ENCODE measurements around the gene PAQR9.

The PAQR9 gene

GRCh38 chr3:142962520-142963233 lies 797 bp downstream of the PAQR9 start:
- H3K4me3 ChIP-seq (ENCODE audit: low read depth in 1 of 2, low read length in 2 of 2) = no peak overlapping the region
- H3K27me3 ChIP-seq (ENCODE audit: control insufficient read depth in 1 of 2, insufficient read depth in 2 of 2, low read length in 2 of 2) = peaks cover 15 to 27% of the 10 kb centered on the region in 2 donors
- no peaks in the 10 kb centered on the region for H3K4me1 ChIP-seq (ENCODE audit: insufficient read depth, low read length)
- no peaks in the 10 kb centered on the region for H3K36me3 ChIP-seq (ENCODE audit: insufficient read depth, low read length)
- no peak overlapping the region for H3K9ac ChIP-seq (ENCODE audit: low read length)
- H3K27ac ChIP-seq (ENCODE audit: low read depth, low read length) = no peak overlapping the region
- H3K9me3 ChIP-seq (ENCODE audit: low read length) = no peaks in the 10 kb centered on the region

- no peaks in the 10 kb centered on the region for H3K36me3 ChIP-seq (ENCODE audit: insufficient read depth, low read length)
- H3K9me3 ChIP-seq (ENCODE audit: low read length) = no peaks in the 10 kb centered on the region
- no peak overlapping the region for H3K9ac ChIP-seq (ENCODE audit: low read length)
- no peak overlapping the region for H3K4me3 ChIP-seq (ENCODE audit: low read depth in 1 of 2, low read length in 2 of 2)
- H3K27ac ChIP-seq (ENCODE audit: low read depth, low read length) = no peak overlapping the region
- H3K4me1 ChIP-seq (ENCODE audit: insufficient read depth, low read length) = no peaks in the 10 kb centered on the region
- H3K27me3 ChIP-seq (ENCODE audit: control insufficient read depth in 1 of 2, insufficient read depth in 2 of 2, low read length in 2 of 2) = peaks cover 15 to 27% of the 10 kb centered on the region in 2 donors
Measured at GRCh38 chr3:142962175-142962519, 1.3 kb downstream of the PAQR9 start.

GRCh38 chr3:142961539-142961938 lies 1.9 kb downstream of the PAQR9 start:
- no peak overlapping the region for H3K27ac ChIP-seq (ENCODE audit: low read depth, low read length)
- no peak overlapping the region for H3K9ac ChIP-seq (ENCODE audit: low read length)
- no peak overlapping the region for H3K4me3 ChIP-seq (ENCODE audit: low read depth in 1 of 2, low read length in 2 of 2)
- no peaks in the 10 kb centered on the region for H3K36me3 ChIP-seq (ENCODE audit: insufficient read depth, low read length)
- peaks cover 15 to 27% of the 10 kb centered on the region in 2 donors for H3K27me3 ChIP-seq (ENCODE audit: control insufficient read depth in 1 of 2, insufficient read depth in 2 of 2, low read length in 2 of 2)
- H3K4me1 ChIP-seq (ENCODE audit: insufficient read depth, low read length) = no peaks in the 10 kb centered on the region
- no peaks in the 10 kb centered on the region for H3K9me3 ChIP-seq (ENCODE audit: low read length)

- Histone ChIP-seq H3K36me3 (ENCODE audit: insufficient read depth, low read length) (no peaks in the 10 kb centered on the region), H3K9ac (ENCODE audit: low read length) (no peak overlapping the region), H3K27ac (ENCODE audit: low read depth, low read length) (no peak overlapping the region), H3K4me1 (ENCODE audit: insufficient read depth, low read length) (no peaks in the 10 kb centered on the region), H3K4me3 (ENCODE audit: low read depth in 1 of 2, low read length in 2 of 2) (no peak overlapping the region), H3K9me3 (ENCODE audit: low read length) (no peaks in the 10 kb centered on the region), H3K27me3 (ENCODE audit: control insufficient read depth in 1 of 2, insufficient read depth in 2 of 2, low read length in 2 of 2) (peaks cover 15 to 27% of the 10 kb centered on the region in 2 donors)
Measured at GRCh38 chr3:142960322-142960850, 3.1 kb downstream of the PAQR9 start.

- Histone ChIP-seq H3K27me3 (ENCODE audit: control insufficient read depth in 1 of 2, insufficient read depth in 2 of 2, low read length in 2 of 2) (peaks cover 7 to 25% of the 10 kb centered on the region in 2 donors), H3K9me3 (ENCODE audit: low read length) (no peaks in the 10 kb centered on the region), H3K36me3 (ENCODE audit: insufficient read depth, low read length) (no peaks in the 10 kb centered on the region), H3K4me3 (ENCODE audit: low read depth in 1 of 2, low read length in 2 of 2) (no peak overlapping the region), H3K4me1 (ENCODE audit: insufficient read depth, low read length) (no peaks in the 10 kb centered on the region), H3K9ac (ENCODE audit: low read length) (no peak overlapping the region), H3K27ac (ENCODE audit: low read depth, low read length) (no peak overlapping the region)
Measured at GRCh38 chr3:142958707-142959106, 4.8 kb downstream of the PAQR9 start.

GRCh38 chr3:142953443-142953842 lies 10.0 kb downstream of the PAQR9 start:
- Histone ChIP-seq H3K27me3 (ENCODE audit: control insufficient read depth in 1 of 2, insufficient read depth in 2 of 2, low read length in 2 of 2) (no peaks in the 10 kb centered on the region), H3K27ac (ENCODE audit: low read depth, low read length) (no peak overlapping the region), H3K9ac (ENCODE audit: low read length) (no peak overlapping the region), H3K4me1 (ENCODE audit: insufficient read depth, low read length) (no peaks in the 10 kb centered on the region), H3K36me3 (ENCODE audit: insufficient read depth, low read length) (no peaks in the 10 kb centered on the region), H3K4me3 (ENCODE audit: low read depth in 1 of 2, low read length in 2 of 2) (no peak overlapping the region), H3K9me3 (ENCODE audit: low read length) (no peaks in the 10 kb centered on the region)

GRCh38 chr3:142952272-142953193 lies 10.9 kb downstream of the PAQR9 start:
- Histone ChIP-seq H3K27ac (ENCODE audit: low read depth, low read length) (no peak overlapping the region), H3K9me3 (ENCODE audit: low read length) (no peaks in the 10 kb centered on the region), H3K4me3 (ENCODE audit: low read depth in 1 of 2, low read length in 2 of 2) (no peak overlapping the region), H3K27me3 (ENCODE audit: control insufficient read depth in 1 of 2, insufficient read depth in 2 of 2, low read length in 2 of 2) (peaks cover 0 to 5% of the 10 kb centered on the region in 2 donors), H3K36me3 (ENCODE audit: insufficient read depth, low read length) (no peaks in the 10 kb centered on the region), H3K4me1 (ENCODE audit: insufficient read depth, low read length) (no peaks in the 10 kb centered on the region), H3K9ac (ENCODE audit: low read length) (no peak overlapping the region)

- peaks cover 0 to 13% of the 10 kb centered on the region in 2 donors for H3K27me3 ChIP-seq (ENCODE audit: control insufficient read depth in 1 of 2, insufficient read depth in 2 of 2, low read length in 2 of 2)
- no peak overlapping the region for H3K27ac ChIP-seq (ENCODE audit: low read depth, low read length)
- H3K4me1 ChIP-seq (ENCODE audit: insufficient read depth, low read length) = no peaks in the 10 kb centered on the region
- no peak overlapping the region for H3K4me3 ChIP-seq (ENCODE audit: low read depth in 1 of 2, low read length in 2 of 2)
- H3K36me3 ChIP-seq (ENCODE audit: insufficient read depth, low read length) = no peaks in the 10 kb centered on the region
- no peak overlapping the region for H3K9ac ChIP-seq (ENCODE audit: low read length)
- H3K9me3 ChIP-seq (ENCODE audit: low read length) = no peaks in the 10 kb centered on the region
Measured at GRCh38 chr3:142951794-142952193, 11.7 kb downstream of the PAQR9 start.

- Histone ChIP-seq H3K27ac (ENCODE audit: low read depth, low read length) (no peak overlapping the region), H3K27me3 (ENCODE audit: control insufficient read depth in 1 of 2, insufficient read depth in 2 of 2, low read length in 2 of 2) (peaks cover 3 to 13% of the 10 kb centered on the region in 2 donors), H3K9ac (ENCODE audit: low read length) (no peak overlapping the region), H3K36me3 (ENCODE audit: insufficient read depth, low read length) (no peaks in the 10 kb centered on the region), H3K4me1 (ENCODE audit: insufficient read depth, low read length) (no peaks in the 10 kb centered on the region), H3K9me3 (ENCODE audit: low read length) (no peaks in the 10 kb centered on the region), H3K4me3 (ENCODE audit: low read depth in 1 of 2, low read length in 2 of 2) (no peak overlapping the region)
Measured at GRCh38 chr3:142950972-142951371, 12.5 kb downstream of the PAQR9 start.

GRCh38 chr3:142947799-142948575 lies 15.5 kb downstream of the PAQR9 start:
- Histone ChIP-seq H3K36me3 (ENCODE audit: insufficient read depth, low read length) (no peaks in the 10 kb centered on the region), H3K27me3 (ENCODE audit: control insufficient read depth in 1 of 2, insufficient read depth in 2 of 2, low read length in 2 of 2) (peaks cover 3 to 13% of the 10 kb centered on the region in 2 donors), H3K27ac (ENCODE audit: low read depth, low read length) (no peak overlapping the region), H3K9me3 (ENCODE audit: low read length) (no peaks in the 10 kb centered on the region), H3K4me3 (ENCODE audit: low read depth in 1 of 2, low read length in 2 of 2) (no peak overlapping the region), H3K4me1 (ENCODE audit: insufficient read depth, low read length) (no peaks in the 10 kb centered on the region), H3K9ac (ENCODE audit: low read length) (no peak overlapping the region)

- H3K4me1 ChIP-seq (ENCODE audit: insufficient read depth, low read length) = no peaks in the 10 kb centered on the region
- no peaks in the 10 kb centered on the region for H3K36me3 ChIP-seq (ENCODE audit: insufficient read depth, low read length)
- peaks cover 3 to 13% of the 10 kb centered on the region in 2 donors for H3K27me3 ChIP-seq (ENCODE audit: control insufficient read depth in 1 of 2, insufficient read depth in 2 of 2, low read length in 2 of 2)
- H3K9ac ChIP-seq (ENCODE audit: low read length) = no peak overlapping the region
- H3K9me3 ChIP-seq (ENCODE audit: low read length) = no peaks in the 10 kb centered on the region
- no peak overlapping the region for H3K27ac ChIP-seq (ENCODE audit: low read depth, low read length)
- H3K4me3 ChIP-seq (ENCODE audit: low read depth in 1 of 2, low read length in 2 of 2) = no peak overlapping the region
Measured at GRCh38 chr3:142947352-142947751, 16.1 kb downstream of the PAQR9 start.

Measured in muscle layer of colon (tissue), 2 donors.